ENCODE results near the gene LPAR5. TPM values are rescaled to one million over a fixed set of nuclear protein-coding genes. Genes with fewer than 3 reads are reported as not detected.

Gene LPAR5
- total and polyA plus RNA-seq, 2 donors from 2014 or later = 0.97 to 4.9 TPM

GRCh38 chr12:6607751-6608591 lies 27.8 kb downstream of the LPAR5 start:
- Histone ChIP-seq H3K27me3 (ENCODE audit: control insufficient read depth, insufficient read depth, low read length) (no peaks in the 10 kb centered on the region), H3K4me1 (ENCODE audit: control insufficient read depth in 2 of 3, insufficient read depth in 2 of 3, low read depth in 1 of 3, low read length in 3 of 3) (peaks cover 9 to 34% (median 29%) of the 10 kb centered on the region in 3 donors), H3K9me3 (ENCODE audit: control insufficient read depth in 2 of 3, insufficient read depth in 1 of 3, low read length in 3 of 3) (no peaks in the 10 kb centered on the region), H3K36me3 (ENCODE audit: control insufficient read depth in 2 of 3, insufficient read depth in 3 of 3, low read length in 3 of 3) (no peaks in the 10 kb centered on the region), H3K27ac (ENCODE audit: low read depth in 2 of 2, low read length in 2 of 2) (peak overlapping the region; percentile 92 to 97), H3K9ac (ENCODE audit: low read length in 3 of 3) (no peak overlapping the region), H3K4me3 (ENCODE audit: low read length in 3 of 3) (peak overlapping the region in 1 of 3 donors; percentile 18)
- DNase-seq (peak in 4 of 5 donors; percentile 79 to 92 (median 88)), FAIRE-seq (no peak)
- intact Hi-C loops (cut with DNase I) = no loop called here
- TF ChIP-seq CTCF (IDR thresholded peaks at IDR 0.05; ENCODE audit: borderline replicate concordance, extremely low read depth, insufficient read depth) = no peak

- no peak for TF ChIP-seq CTCF (IDR thresholded peaks at IDR 0.05; ENCODE audit: borderline replicate concordance, extremely low read depth, insufficient read depth)
- peak overlapping the region; percentile 70 to 85 (median 82) for H3K4me3 ChIP-seq (ENCODE audit: low read length in 3 of 3)
- FAIRE-seq (no peak), DNase-seq (peak; percentile 68 to 94 (median 85))
- peak overlapping the region; percentile 92 to 97 for H3K27ac ChIP-seq (ENCODE audit: low read depth in 2 of 2, low read length in 2 of 2)
- H3K36me3 ChIP-seq (ENCODE audit: control insufficient read depth in 2 of 3, insufficient read depth in 3 of 3, low read length in 3 of 3) = peaks cover 5 to 9% (median 7%) of the 10 kb centered on the region in 3 donors
- intact Hi-C loops (cut with DNase I) = no loop called here
- peak overlapping the region; percentile 11 to 80 (median 62) for H3K9ac ChIP-seq (ENCODE audit: low read length in 3 of 3)
- H3K4me1 ChIP-seq (ENCODE audit: control insufficient read depth in 2 of 3, insufficient read depth in 2 of 3, low read depth in 1 of 3, low read length in 3 of 3) = peaks cover 3 to 25% (median 15%) of the 10 kb centered on the region in 3 donors
- H3K27me3 ChIP-seq (ENCODE audit: control insufficient read depth, insufficient read depth, low read length) = no peaks in the 10 kb centered on the region
- H3K9me3 ChIP-seq (ENCODE audit: control insufficient read depth in 2 of 3, insufficient read depth in 1 of 3, low read length in 3 of 3) = no peaks in the 10 kb centered on the region
These were observed 29.2 kb downstream of the LPAR5 start for GRCh38 chr12:6606331-6607131.

- no peak for FAIRE-seq
These were observed 30.1 kb downstream of the LPAR5 start for GRCh38 chr12:6605421-6606330.

More at GRCh38 chr12:6605421-6606330, 30.1 kb downstream of the LPAR5 start:
- TF ChIP-seq CTCF (IDR thresholded peaks at IDR 0.05; ENCODE audit: borderline replicate concordance, extremely low read depth, insufficient read depth) = no peak
- no peaks in the 10 kb centered on the region for H3K9me3 ChIP-seq (ENCODE audit: control insufficient read depth in 2 of 3, insufficient read depth in 1 of 3, low read length in 3 of 3)
- intact Hi-C loops (cut with DNase I) = no loop called here
- peaks cover 3 to 23% (median 15%) of the 10 kb centered on the region in 3 donors for H3K4me1 ChIP-seq (ENCODE audit: control insufficient read depth in 2 of 3, insufficient read depth in 2 of 3, low read depth in 1 of 3, low read length in 3 of 3)
- peak overlapping the region; percentile 11 to 80 (median 62) for H3K9ac ChIP-seq (ENCODE audit: low read length in 3 of 3)
- peak overlapping the region; percentile 70 to 85 (median 82) for H3K4me3 ChIP-seq (ENCODE audit: low read length in 3 of 3)
- DNase-seq = peak in 2 of 5 donors; percentile 27 to 28
- H3K36me3 ChIP-seq (ENCODE audit: control insufficient read depth in 2 of 3, insufficient read depth in 3 of 3, low read length in 3 of 3) = peaks cover 11 to 17% (median 15%) of the 10 kb centered on the region in 3 donors
- H3K27ac ChIP-seq (ENCODE audit: low read depth in 2 of 2, low read length in 2 of 2) = peak overlapping the region; percentile 70 to 97
- no peaks in the 10 kb centered on the region for H3K27me3 ChIP-seq (ENCODE audit: control insufficient read depth, insufficient read depth, low read length)

All from kidney (tissue), 14 donors.